ENCODE data around the gene PIGU. TPM values are rescaled to one million over a fixed set of nuclear protein-coding genes. Genes with fewer than 3 reads are reported as not detected.
"Not testable (repeated sequence)": the region's sequence is repeated elsewhere in the genome, so short reads cannot be mapped to it uniquely, and the experiment has no call there.

The PIGU gene
- total RNA-seq, 2 experiments from 2014 or later = 17.0 to 19.1 TPM

DNA sequence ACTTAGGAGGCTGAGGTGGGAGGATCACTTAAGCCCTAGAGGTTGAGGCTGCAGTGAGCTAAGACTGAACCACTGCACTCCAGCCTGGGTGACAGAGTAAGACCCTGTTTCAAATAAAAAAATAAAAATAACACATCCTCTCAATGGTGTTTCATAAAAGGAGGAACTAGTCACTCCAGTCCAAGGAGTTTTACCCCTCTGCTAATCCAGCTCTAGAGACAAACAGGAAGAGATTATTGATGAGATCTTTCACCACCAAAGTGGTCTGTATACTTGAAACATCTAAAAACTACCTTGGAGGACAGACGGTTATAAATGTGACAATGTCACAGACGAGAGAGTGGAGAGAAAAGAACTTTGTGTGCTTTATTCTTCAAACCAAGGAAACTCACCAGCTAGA lies 58.2 kb downstream of the PIGU start:
- Mint-ChIP-seq H3K4me1 (no peaks in the 10 kb centered on the region), H3K27me3 (no peaks in the 10 kb centered on the region), H3K9me3 (no peaks in the 10 kb centered on the region), H3K27ac (no peak overlapping the region), H3K36me3 (peaks cover 35% of the 10 kb centered on the region), H3K4me3 (no peak overlapping the region)
- POLR2A ChIA-PET = no interaction called here
- no peak for DNase-seq
- no peak for ATAC-seq (ENCODE audit: low read depth)

DNA sequence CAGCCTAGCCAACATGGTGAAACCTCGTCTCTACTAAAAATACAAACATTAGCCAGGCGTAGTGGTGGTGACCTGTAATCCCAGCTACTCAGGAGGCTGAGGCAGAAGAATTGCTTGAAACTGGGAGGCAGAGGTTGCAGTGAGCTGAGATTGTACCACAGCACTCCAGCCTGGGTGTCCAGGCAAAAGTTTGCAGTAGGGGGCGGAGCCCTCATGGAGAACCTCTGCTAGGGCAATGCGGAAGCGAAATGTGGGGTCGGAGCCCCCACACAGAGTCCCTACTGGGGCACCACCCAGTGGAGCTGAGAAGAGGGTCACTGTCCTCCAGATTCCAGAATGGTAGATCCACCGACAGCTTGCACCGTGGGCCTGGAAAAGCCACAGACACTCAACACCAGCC lies 60.0 kb downstream of the PIGU start:
- H3K27me3 Mint-ChIP-seq = not testable (repeated sequence)

DNA sequence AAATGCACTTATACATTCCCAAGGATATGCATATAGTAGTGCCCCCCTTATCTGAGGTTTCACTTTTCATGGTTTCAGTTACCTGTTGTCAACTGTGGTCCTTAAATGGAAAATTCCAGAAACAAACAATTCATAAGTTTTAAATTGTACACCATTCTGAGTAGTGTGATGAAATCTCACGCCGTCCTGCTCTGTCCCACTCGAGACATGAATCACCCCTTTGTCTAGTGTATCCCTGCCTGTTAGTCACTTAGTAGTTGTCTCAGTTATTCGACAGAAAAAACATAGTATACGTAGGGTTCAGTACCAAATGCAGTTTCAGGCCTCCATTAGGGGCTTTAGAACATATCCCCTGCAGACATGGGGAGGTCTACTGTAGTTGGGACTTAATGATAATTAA lies 61.4 kb downstream of the PIGU start:
- DNase-seq = no peak
- Mint-ChIP-seq H3K9me3 (peaks cover 2% of the 10 kb centered on the region), H3K4me1 (no peaks in the 10 kb centered on the region), H3K27me3 (no peaks in the 10 kb centered on the region), H3K36me3 (peaks cover 35% of the 10 kb centered on the region), H3K27ac (no peak overlapping the region), H3K4me3 (no peak overlapping the region)
- no peak for ATAC-seq (ENCODE audit: low read depth)
- POLR2A ChIA-PET = no interaction called here

More for the DNA sequence above, 60.0 kb downstream of the PIGU start:
- H3K36me3 Mint-ChIP-seq = peaks cover 35% of the 10 kb centered on the region
- H3K27ac Mint-ChIP-seq; DNase-seq; ATAC-seq (ENCODE audit: low read depth); POLR2A ChIA-PET; H3K4me1 Mint-ChIP-seq; H3K4me3 Mint-ChIP-seq; H3K9me3 Mint-ChIP-seq: not testable (repeated sequence)

DNA sequence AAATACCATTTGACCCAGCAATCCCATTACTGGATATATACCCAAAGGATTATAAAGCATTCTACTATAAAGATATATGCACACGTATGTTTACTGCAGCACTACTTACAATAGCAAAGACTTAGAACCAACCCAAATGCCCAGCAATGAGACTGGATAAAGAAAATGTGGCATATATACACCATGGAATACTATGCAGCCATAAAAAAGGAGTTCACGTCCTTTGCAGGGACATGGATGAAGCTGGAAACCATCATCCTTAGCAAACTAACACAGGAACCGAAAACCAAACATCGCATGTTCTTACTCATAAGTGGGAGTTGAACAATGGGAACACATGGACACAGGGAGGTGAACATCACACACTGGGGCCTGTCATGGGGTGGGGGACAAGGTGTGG lies 64.9 kb downstream of the PIGU start:
- H3K9me3 Mint-ChIP-seq; H3K4me3 Mint-ChIP-seq; H3K27ac Mint-ChIP-seq; DNase-seq; POLR2A ChIA-PET; ATAC-seq (ENCODE audit: low read depth); H3K27me3 Mint-ChIP-seq; H3K4me1 Mint-ChIP-seq: not testable (repeated sequence)
- H3K36me3 Mint-ChIP-seq = peaks cover 21% of the 10 kb centered on the region

DNA sequence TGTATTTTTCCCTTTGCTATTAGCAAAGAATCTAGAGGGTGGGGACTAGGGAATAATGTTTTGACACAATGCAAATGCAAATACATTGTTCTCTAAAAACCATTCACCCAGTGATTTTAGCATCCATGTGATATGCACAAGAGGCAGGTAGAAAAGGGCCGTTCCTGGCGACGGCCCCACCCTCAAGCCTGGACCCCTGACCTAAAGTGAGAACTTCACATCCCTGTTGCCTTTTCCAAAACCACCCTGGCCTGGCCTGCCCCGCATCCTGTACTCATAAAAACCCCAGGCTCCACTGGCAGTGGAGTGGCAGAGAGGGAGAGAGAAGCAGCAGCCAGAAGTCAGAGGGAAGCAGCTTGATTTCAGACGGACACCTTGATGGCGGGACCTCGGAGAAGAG lies 69.8 kb downstream of the PIGU start:
- peaks cover under 1% of the 10 kb centered on the region for H3K9me3 Mint-ChIP-seq
- H3K36me3 Mint-ChIP-seq = peaks cover 9% of the 10 kb centered on the region
- H3K4me1 Mint-ChIP-seq = no peaks in the 10 kb centered on the region
- POLR2A ChIA-PET = no interaction called here
- DNase-seq (no peak), ATAC-seq (ENCODE audit: low read depth) (no peak)
- H3K27ac Mint-ChIP-seq = no peak overlapping the region
- H3K27me3 Mint-ChIP-seq = no peaks in the 10 kb centered on the region
- H3K4me3 Mint-ChIP-seq = no peak overlapping the region

DNA sequence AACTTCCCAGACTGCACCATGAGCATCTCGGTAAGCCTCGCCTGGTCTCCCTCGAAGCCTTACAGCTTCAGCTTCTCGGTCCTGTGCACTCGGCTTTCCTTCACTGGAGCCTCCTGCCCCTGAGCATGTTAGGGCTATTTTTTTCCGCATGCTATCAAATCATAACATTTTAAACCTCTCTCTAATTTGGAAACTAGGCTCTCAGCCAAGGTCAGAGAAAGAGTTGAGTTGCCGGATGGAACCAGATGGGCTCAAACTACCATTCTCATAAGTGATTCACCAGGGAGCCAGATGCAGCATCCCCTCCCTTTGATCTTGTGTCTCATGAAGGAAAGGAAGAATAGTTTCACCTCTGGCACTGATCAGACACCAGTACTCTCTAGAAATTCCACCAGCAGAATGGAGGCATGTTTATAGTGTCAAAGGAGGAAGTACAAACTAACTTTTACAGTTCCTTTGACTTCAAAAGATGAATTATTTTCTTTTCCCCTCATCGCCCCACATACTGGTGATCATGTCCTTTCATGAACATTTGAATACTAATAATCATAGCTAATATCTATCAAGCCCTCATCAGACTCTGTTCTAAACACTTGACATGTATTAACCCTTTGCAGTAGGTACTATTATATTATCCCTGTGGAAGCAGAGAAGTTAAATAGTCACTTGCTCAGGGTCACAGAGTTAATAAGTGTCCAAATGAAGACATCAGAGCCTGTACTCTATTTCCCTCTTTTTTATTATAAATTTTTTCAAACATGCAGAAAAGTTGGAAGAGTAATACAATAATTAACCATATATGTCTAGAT lies 71.7 kb downstream of the PIGU start:
- no peaks in the 10 kb centered on the region for H3K9me3 Mint-ChIP-seq
- peaks cover 1% of the 10 kb centered on the region for H3K36me3 Mint-ChIP-seq
- H3K27me3 Mint-ChIP-seq = no peaks in the 10 kb centered on the region
- H3K27ac Mint-ChIP-seq = no peak overlapping the region
- H3K4me1 Mint-ChIP-seq = peaks cover 4% of the 10 kb centered on the region
- no peak for ATAC-seq (ENCODE audit: low read depth)
- no peak for DNase-seq
- POLR2A ChIA-PET = no interaction called here
- H3K4me3 Mint-ChIP-seq = no peak overlapping the region

DNA sequence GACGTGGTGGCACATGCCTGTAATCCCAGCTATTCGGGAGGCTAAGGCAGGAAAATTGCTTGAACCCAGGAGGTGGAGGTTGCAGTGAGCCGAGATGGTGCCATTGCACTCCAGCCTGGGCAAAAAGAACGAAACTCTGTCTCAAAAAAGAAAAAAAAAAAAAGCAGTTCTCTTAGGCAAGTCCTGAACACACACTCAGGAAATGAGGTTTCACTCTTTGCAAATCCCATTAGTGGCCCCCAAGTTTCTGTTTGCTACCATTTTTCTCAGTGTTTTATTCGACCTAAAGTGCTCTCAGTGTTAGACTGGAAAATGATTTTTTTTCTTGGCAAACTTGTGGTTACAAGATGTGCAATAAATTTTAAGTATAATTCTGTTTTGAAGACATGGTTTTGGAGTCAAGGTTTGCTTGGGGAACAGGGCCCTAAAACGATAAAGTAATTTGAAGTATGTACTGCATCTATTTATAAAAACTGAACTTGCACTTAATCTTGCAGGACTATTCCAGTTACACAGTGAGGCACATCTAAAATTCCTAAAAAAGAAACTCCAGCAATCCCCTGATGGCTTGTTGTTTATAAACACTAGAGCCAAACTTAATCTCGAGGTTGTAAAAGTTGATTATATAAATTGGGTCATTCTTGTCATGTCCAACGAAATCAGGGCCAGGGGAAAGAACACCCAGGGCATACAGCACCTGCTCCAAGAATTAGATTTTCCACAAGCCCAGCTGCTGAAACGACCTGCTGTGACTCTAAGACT lies 75.8 kb downstream of the PIGU start:
- POLR2A ChIA-PET = no interaction called here
- no peak overlapping the region for H3K4me3 Mint-ChIP-seq
- no peak for DNase-seq
- no peak overlapping the region for H3K27ac Mint-ChIP-seq
- H3K4me1 Mint-ChIP-seq = peaks cover 4% of the 10 kb centered on the region
- no peak for ATAC-seq (ENCODE audit: low read depth)
- H3K27me3 Mint-ChIP-seq = no peaks in the 10 kb centered on the region
- no peaks in the 10 kb centered on the region for H3K36me3 Mint-ChIP-seq
- no peaks in the 10 kb centered on the region for H3K9me3 Mint-ChIP-seq

DNA sequence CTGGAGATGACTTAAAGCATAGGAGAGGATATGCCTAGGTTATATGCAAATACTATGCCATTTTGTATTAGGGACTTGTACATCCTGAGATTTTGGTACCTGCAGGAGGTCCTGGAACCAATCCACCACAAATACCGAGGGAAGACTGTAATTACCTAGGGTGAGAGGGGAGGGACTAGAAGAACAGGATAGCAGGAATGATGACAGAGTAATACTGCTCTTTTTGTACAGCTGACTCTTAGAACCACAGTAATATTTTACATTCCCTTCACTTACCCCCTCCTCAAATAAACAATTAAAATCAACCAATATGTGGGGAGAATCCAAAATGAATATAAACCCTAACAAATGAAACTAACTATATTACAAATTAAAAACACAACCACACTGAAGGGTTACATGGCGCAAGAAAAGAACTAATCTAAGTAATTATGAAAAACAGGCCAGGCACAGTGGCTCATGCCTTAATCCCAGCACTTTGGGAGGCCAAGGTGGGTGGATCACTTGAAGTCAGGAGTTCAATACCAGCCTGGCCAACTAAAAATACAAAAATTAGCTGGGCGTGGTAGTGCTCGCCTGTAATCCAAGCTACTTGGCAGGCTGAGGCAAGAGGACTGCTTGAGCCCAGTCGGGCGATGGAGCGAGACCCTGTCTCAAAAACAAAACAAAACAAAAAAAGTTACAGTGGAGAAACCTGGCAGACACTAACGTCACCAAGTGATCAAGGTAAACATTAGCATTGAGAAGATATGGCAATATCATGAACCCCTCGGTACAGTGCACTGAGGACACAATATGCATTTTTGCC lies 81.3 kb downstream of the PIGU start:
- Mint-ChIP-seq H3K27ac (no peak overlapping the region), H3K4me1 (no peaks in the 10 kb centered on the region), H3K9me3 (no peaks in the 10 kb centered on the region), H3K27me3 (no peaks in the 10 kb centered on the region), H3K4me3 (no peak overlapping the region), H3K36me3 (peaks cover 1% of the 10 kb centered on the region)
- POLR2A ChIA-PET = no interaction called here
- ATAC-seq (ENCODE audit: low read depth) = no peak
- no peak for DNase-seq

DNA sequence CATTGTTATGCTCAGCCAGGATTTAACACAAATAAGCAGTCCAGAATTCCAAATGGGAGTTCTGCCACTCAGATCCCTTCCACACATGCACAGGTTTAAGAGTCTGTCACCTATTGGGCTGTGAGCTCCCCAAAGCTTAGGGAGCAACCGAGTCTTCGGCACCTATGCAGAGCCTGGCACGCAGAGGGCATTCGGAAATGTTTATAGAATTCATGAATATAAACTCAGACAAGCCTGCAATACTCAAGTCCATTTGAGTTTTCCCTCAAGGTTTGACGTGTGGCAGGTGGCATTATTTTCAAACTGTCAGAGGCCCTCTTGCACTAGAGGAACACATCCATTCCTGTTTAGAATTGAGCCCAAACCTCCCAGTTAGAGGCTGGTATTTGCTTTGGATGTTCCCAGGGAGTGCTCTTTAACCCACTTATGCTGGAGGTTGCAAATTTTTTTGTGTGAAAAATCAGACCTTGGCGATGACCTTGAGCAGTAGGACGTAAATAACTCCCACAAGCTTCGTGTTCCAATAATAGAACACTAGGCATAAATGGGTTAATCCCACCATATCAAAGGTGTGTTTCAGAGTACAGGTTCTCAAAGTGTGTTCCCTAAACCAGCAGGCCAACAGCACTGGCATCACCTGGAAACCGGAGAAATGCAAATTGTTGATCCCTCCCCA lies 90.3 kb downstream of the PIGU start:
- Mint-ChIP-seq H3K9me3 (no peaks in the 10 kb centered on the region), H3K27ac (no peak overlapping the region), H3K27me3 (no peaks in the 10 kb centered on the region), H3K36me3 (peaks cover 3% of the 10 kb centered on the region), H3K4me3 (no peak overlapping the region), H3K4me1 (peaks cover 6% of the 10 kb centered on the region)
- ATAC-seq (ENCODE audit: low read depth) = no peak
- POLR2A ChIA-PET = no interaction called here
- no peak for DNase-seq

DNA sequence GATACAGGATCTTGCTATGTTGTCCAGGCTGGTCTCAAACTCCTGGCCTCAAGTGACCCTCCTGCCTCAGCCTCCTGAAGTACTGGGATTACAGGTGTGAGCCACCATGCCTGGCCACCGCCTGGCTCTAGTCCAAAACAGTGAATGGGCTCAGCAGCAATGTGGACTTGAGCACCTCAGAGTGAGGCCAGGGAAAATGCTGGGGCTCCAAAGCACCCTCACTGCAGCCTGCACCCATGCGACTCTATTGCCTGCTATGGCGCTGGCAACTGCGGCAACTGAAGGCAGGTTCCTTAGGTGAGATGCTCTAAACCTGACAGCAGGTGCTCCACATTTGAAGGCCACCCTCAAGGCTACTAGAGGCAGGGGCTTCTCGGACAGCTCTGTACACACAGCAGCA lies 91.9 kb downstream of the PIGU start:
- DNase-seq (no peak), ATAC-seq (ENCODE audit: low read depth) (no peak)
- Mint-ChIP-seq H3K27ac (no peak overlapping the region), H3K4me1 (peaks cover 13% of the 10 kb centered on the region), H3K36me3 (peaks cover 7% of the 10 kb centered on the region), H3K9me3 (no peaks in the 10 kb centered on the region), H3K27me3 (no peaks in the 10 kb centered on the region), H3K4me3 (no peak overlapping the region)
- POLR2A ChIA-PET = interaction anchor here (0.6 kb wide), 1 partner anchor 895 kb away, joined by 3 read pairs; no protein-coding TSS in a partner anchor

DNA sequence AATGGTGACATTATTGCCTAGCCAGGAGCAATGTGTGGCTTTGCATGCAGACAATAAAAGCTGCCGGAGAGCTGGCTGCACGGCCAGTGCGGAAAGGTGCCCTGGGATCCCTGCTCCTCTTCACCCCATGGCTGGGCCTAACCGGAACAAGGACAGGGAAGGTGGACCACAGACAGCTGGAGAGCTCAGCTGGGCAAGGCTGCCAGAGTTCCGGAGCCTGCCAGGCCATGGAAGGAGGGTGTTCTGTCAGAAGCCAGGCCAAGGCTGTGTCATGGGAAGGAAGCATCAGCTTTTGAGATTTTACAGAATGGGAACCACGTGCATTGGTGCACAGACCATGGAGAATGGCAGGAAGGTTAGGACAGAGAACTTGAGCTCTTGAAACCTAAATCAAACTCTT lies 93.3 kb downstream of the PIGU start:
- H3K27me3 Mint-ChIP-seq = no peaks in the 10 kb centered on the region
- ATAC-seq (ENCODE audit: low read depth) (no peak), DNase-seq (no peak)
- POLR2A ChIA-PET = no interaction called here
- peaks cover 7% of the 10 kb centered on the region for H3K36me3 Mint-ChIP-seq
- no peak overlapping the region for H3K4me3 Mint-ChIP-seq
- H3K4me1 Mint-ChIP-seq = peaks cover 18% of the 10 kb centered on the region
- no peak overlapping the region for H3K27ac Mint-ChIP-seq
- H3K9me3 Mint-ChIP-seq = no peaks in the 10 kb centered on the region

DNA sequence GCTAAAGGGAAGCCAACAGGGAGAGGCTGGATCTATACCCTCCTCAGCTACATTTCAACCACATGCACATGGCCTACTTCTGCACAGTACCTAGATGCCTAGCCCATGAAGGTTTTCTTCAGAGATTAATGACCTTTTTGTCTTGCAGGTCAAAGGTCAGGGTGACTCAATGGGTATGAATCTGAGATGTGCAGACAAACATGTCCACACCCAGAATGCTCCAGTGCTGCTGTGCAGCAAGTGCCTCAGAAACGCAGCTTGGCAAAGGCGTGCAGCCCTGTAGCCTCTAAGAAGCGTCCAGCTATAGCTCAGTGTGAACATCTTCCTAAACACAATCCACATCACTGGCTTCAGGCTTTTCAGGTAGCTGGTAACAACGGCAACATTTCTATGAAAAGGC lies 94.0 kb downstream of the PIGU start:
- Mint-ChIP-seq H3K9me3 (no peaks in the 10 kb centered on the region), H3K4me1 (peaks cover 18% of the 10 kb centered on the region), H3K27ac (no peak overlapping the region), H3K4me3 (no peak overlapping the region), H3K36me3 (peaks cover 7% of the 10 kb centered on the region), H3K27me3 (no peaks in the 10 kb centered on the region)
- ATAC-seq (ENCODE audit: low read depth) = no peak
- no peak for DNase-seq
- POLR2A ChIA-PET = no interaction called here

DNA sequence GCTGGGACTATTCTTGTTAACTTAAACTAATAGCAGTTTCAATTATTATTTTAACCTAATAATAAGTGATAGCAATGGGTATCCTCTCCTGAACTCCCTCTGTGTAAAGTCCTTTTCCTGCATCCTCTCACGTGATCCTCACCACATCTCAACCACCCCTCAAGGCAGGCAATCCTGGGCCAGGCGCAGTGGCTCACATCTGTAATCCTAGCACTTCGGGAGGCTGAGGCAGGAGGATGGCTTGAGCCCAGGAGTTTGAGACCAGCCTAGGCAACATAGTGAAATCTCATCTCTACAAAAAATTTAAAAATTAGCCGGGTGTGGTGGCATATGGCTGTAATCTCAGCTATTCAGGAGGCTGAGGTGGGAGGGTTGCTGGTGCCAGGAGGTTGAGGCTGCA lies 94.7 kb downstream of the PIGU start:
- ATAC-seq (ENCODE audit: low read depth) = no peak
- H3K27ac Mint-ChIP-seq = peak overlapping the region; percentile 25
- H3K9me3 Mint-ChIP-seq = no peaks in the 10 kb centered on the region
- POLR2A ChIA-PET = no interaction called here
- DNase-seq = no peak
- peaks cover 18% of the 10 kb centered on the region for H3K4me1 Mint-ChIP-seq
- H3K4me3 Mint-ChIP-seq = no peak overlapping the region
- peaks cover 5% of the 10 kb centered on the region for H3K36me3 Mint-ChIP-seq
- H3K27me3 Mint-ChIP-seq = no peaks in the 10 kb centered on the region
